Nephron progenitor cell (in vitro differentiated cells): ENCODE measurements around the gene SLIT1.

Source experiments
- DNase-seq: peaks from one replicate; pipeline ENCODE4 v3.0.0; 2021
- H3K27ac Mint-ChIP-seq: 2 replicates; pipeline ENCODE4 v1.8.0; 2021; ENCODE audit warnings: mild to moderate bottlenecking, moderate library complexity, mixed read lengths
- H3K27me3 Mint-ChIP-seq: 2 replicates; pipeline ENCODE4 v1.8.0; 2021; ENCODE audit warnings: mild to moderate bottlenecking, low read depth, mixed read lengths; ENCODE audit not compliant: poor library complexity
- H3K36me3 Mint-ChIP-seq: 2 replicates; pipeline ENCODE4 v1.8.0; 2021; ENCODE audit warnings: low read depth, mixed read lengths
- H3K4me1 Mint-ChIP-seq: 2 replicates; pipeline ENCODE4 v1.8.0; 2021; ENCODE audit warnings: mixed read lengths
- H3K4me3 Mint-ChIP-seq: 2 replicates; pipeline ENCODE4 v1.8.0; 2021; ENCODE audit warnings: mild to moderate bottlenecking, moderate library complexity, mixed read lengths
- H3K9me3 Mint-ChIP-seq: 2 replicates; pipeline ENCODE4 v1.8.0; 2021; ENCODE audit warnings: mild to moderate bottlenecking, moderate library complexity, mixed read lengths
- TF ChIP-seq, protein P1 (sequence below): fragments of 200-600 bp; sonication (generic); IDR thresholded peaks from 2 replicates; pipeline ENCODE4 v1.5.0; 2021; ENCODE audit warnings: antibody characterized with exemption

SLIT1 gene

DNA sequence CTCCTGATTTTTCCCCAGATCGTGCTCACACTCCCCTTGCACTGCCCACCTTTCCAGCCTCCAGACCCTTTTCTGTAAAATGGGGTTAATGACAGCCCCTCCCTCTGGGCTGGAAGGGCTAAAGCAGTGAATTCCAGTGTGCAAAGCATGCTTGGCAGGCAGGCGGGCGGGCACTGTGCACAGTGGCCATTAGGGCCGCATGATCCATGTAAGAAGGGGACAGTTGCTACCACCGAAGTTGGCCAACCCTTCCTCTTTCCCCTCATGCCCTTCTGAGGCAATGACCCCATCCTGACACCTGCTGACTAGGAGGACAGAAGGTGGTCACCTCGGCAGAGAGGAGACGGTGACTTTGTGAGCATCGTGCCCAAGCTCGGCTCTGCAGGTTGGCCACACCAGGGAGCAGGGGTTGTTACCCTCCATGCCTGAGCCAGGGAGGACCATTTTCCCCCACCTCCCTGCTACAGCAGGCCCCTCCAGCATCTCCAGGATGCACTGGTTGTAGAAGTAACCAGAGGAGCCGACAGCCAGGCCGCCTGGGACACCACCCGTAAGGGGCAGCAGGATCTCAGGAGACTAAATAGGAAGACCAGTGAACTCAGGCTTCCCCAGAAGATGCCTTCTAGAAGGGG lies 166.4 kb downstream of the SLIT1 start:
- peaks cover 4% of the 10 kb centered on the region for H3K27me3 Mint-ChIP-seq
- H3K4me3 Mint-ChIP-seq, result no peak overlapping the region
- DNase-seq, result no peak
- H3K9me3 Mint-ChIP-seq, result no peaks in the 10 kb centered on the region
- TF ChIP-seq, protein P1, sequence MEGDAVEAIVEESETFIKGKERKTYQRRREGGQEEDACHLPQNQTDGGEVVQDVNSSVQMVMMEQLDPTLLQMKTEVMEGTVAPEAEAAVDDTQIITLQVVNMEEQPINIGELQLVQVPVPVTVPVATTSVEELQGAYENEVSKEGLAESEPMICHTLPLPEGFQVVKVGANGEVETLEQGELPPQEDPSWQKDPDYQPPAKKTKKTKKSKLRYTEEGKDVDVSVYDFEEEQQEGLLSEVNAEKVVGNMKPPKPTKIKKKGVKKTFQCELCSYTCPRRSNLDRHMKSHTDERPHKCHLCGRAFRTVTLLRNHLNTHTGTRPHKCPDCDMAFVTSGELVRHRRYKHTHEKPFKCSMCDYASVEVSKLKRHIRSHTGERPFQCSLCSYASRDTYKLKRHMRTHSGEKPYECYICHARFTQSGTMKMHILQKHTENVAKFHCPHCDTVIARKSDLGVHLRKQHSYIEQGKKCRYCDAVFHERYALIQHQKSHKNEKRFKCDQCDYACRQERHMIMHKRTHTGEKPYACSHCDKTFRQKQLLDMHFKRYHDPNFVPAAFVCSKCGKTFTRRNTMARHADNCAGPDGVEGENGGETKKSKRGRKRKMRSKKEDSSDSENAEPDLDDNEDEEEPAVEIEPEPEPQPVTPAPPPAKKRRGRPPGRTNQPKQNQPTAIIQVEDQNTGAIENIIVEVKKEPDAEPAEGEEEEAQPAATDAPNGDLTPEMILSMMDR, result no peak
- H3K27ac Mint-ChIP-seq, result no peak overlapping the region
- no peaks in the 10 kb centered on the region for H3K36me3 Mint-ChIP-seq
- H3K4me1 Mint-ChIP-seq, result peaks cover 20% of the 10 kb centered on the region

DNA sequence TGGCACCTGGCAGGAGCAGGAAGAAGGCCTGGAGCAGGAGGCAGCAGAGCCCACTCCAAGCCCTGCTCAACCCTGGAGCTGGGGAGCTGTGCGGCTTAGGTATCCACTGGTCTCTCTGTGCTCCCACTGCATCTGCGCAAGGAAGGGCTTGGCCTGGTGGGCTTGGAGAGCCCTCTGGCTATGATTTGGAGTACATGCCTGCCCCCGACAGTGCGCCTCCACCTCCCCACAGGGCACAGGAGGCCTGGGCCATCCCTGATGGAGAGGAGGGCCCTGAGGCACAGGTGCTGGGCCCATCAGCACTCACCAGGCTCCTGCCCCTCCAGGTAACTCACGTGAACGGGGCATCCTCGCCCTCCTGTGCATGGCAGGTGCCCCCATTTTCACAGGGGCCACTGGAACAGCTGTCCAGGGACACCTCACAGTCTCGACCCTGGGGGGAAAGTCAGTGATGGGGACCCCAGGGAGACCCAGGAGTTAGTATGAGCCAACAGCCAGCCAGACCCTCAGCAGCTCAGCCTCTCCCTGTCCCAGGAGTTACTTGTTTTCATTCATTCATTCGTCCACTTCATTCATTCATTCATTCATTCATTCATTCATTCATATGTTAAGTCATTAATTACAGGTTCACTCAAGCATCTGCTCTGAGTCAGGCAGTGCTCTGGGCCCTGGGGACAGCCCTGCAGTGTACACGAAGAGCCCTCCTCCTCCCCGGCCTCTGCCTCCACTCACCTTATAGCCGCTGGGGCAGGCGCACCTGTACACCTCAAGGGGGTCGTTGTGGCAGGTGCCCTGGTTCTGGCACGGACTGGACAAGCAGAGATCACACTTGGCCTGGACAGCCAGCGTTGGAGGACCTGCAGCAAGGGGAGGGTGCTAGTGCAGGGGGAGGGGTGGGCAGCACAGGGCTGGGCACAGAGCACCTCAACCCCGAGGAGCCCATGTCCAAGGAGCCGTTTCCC lies 167.2 kb downstream of the SLIT1 start:
- no peak for DNase-seq
- H3K27me3 Mint-ChIP-seq, result peaks cover 4% of the 10 kb centered on the region
- peaks cover 20% of the 10 kb centered on the region for H3K4me1 Mint-ChIP-seq
- H3K9me3 Mint-ChIP-seq, result no peaks in the 10 kb centered on the region
- no peak overlapping the region for H3K4me3 Mint-ChIP-seq
- H3K36me3 Mint-ChIP-seq, result no peaks in the 10 kb centered on the region
- TF ChIP-seq, protein P1, result no peak
- H3K27ac Mint-ChIP-seq, result peak overlapping the region; percentile 45

DNA sequence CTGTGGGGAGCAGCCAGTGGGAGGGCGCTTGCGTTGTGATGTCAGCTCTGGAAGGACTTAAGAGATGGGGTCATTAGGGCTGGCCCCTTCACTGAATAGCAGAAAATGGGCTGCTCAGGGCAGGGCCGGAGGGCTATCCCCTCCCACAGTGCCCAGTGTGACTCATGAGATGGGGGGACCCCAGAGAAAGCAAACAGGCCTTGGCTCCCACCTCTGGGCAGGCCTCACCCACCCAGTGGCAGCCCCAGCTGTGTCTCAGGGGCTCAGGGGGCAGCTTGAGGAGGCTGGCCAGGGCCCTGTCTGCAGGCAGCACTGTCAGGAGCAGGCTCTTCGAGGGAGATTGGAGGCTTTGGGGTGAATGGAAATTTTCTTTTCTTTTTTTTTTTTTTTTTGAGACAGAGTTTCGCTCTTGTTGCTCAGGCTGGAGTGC lies 168.3 kb downstream of the SLIT1 start:
- no peak for DNase-seq
- H3K27me3 Mint-ChIP-seq, result peaks cover 4% of the 10 kb centered on the region
- H3K27ac Mint-ChIP-seq, result no peak overlapping the region
- H3K9me3 Mint-ChIP-seq, result no peaks in the 10 kb centered on the region
- no peaks in the 10 kb centered on the region for H3K36me3 Mint-ChIP-seq
- TF ChIP-seq, protein P1, result no peak
- H3K4me1 Mint-ChIP-seq, result peaks cover 20% of the 10 kb centered on the region
- H3K4me3 Mint-ChIP-seq, result no peak overlapping the region

DNA sequence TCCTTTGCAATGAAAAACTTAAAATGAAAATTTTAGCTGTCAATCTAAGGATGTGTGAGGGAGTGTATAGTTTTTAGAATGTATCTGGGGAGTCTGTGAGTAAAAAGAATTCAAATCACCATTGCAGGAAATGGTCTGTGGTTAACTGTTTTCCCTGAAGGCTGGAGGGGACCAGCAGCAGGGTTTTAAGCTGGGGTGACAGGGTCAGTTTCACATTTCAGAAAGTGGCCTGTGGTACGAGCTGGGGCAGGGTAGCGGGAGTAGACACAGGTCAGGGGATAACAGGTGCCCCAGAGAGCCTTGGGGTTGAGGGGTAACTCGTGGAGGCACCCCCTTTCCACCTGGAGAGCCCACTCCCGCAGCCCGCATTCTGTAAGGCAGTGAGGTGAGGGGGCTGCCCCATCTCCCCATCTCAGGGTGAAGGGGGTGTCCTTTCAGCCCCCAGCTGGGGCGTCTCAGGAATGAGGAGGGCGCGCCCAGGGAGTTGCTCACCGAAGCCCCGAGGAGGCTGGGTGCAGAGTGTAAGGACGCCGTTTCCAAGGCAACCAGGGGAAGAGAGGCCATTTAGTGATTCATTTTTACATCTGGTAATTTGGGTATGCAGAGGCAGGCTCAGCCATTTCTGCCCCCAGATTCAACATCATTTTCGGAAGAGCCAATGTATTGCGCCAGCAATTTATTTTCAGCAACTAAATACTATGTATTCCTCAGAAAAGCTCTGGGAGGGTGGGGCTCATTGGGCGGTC lies 168.9 kb downstream of the SLIT1 start:
- H3K27me3 Mint-ChIP-seq, result peaks cover 4% of the 10 kb centered on the region
- no peak overlapping the region for H3K27ac Mint-ChIP-seq
- H3K4me3 Mint-ChIP-seq, result no peak overlapping the region
- TF ChIP-seq, protein P1, result no peak
- H3K4me1 Mint-ChIP-seq, result peaks cover 20% of the 10 kb centered on the region
- H3K36me3 Mint-ChIP-seq, result no peaks in the 10 kb centered on the region
- DNase-seq, result no peak
- H3K9me3 Mint-ChIP-seq, result no peaks in the 10 kb centered on the region

DNA sequence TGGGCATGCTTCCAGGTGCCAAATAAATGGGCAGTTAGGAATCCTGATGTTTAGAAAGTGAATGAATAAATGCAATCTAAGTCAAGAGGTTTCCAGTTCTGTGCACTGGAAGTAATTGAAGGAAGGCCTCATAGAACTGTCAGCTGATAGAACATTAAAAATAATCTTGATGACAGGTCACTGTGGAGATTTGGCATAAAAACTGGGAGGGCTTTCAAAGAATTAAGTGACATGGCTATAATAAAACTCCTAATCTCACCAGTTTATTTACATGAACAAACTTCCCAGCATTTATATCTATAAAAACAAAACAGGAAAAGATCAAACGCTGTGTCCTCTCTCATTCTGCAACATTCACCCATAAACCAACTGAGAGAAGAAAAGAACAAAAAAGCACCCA lies 170.5 kb downstream of the SLIT1 start:
- TF ChIP-seq, protein P1, result no peak
- H3K9me3 Mint-ChIP-seq, result no peaks in the 10 kb centered on the region
- H3K36me3 Mint-ChIP-seq, result peaks cover 2% of the 10 kb centered on the region
- no peak overlapping the region for H3K27ac Mint-ChIP-seq
- H3K27me3 Mint-ChIP-seq, result peaks cover 15% of the 10 kb centered on the region
- DNase-seq, result no peak
- H3K4me1 Mint-ChIP-seq, result peaks cover 13% of the 10 kb centered on the region
- no peak overlapping the region for H3K4me3 Mint-ChIP-seq
